PFSK-1 (cell line): Measurements from ENCODE around the gene STAB1.

Experiments
- FOXP2 ChIP-seq: optimal IDR thresholded peaks from 2 replicates; pipeline ENCODE3; 2011; ENCODE audit warnings: borderline replicate concordance, control low read depth, inconsistent platforms; ENCODE audit not compliant: insufficient read depth; ENCODE audit errors: extremely low read length, extremely low read depth
- POLR2AphosphoS5 ChIP-seq: IDR thresholded peaks from 2 replicates; pipeline ENCODE4 v1.6.1; 2012; ENCODE audit warnings: low read depth, mild to moderate bottlenecking, control low read depth, low read length, moderate library complexity
- REST ChIP-seq, 2 experiments: IDR thresholded peaks; 2 replicates each; pipeline versions ENCODE4 v1.6.1 to v1.8.0; 2011 to 2012; ENCODE audit warnings: low read depth in 2 of 2, low read length in 2 of 2, control low read depth in 1 of 2, inconsistent platforms in 1 of 2, mild to moderate bottlenecking in 1 of 2, moderate library complexity in 1 of 2; ENCODE audit not compliant: insufficient read depth in 1 of 2
- SIN3A ChIP-seq: IDR thresholded peaks from 2 replicates; pipeline ENCODE4 v1.6.1; 2012; ENCODE audit warnings: mild to moderate bottlenecking, low read length, moderate library complexity, borderline replicate concordance; ENCODE audit not compliant: insufficient read depth
- TAF1 ChIP-seq: IDR thresholded peaks from 2 replicates; pipeline ENCODE4 v1.6.1; 2012; ENCODE audit warnings: low read length, control low read depth, borderline replicate concordance; ENCODE audit not compliant: insufficient read depth

GRCh38 chr3:52536112-52536368 lies 40.9 kb downstream of the STAB1 start:
- TF ChIP-seq REST (IDR thresholded peaks at IDR 0.05; ENCODE audit: insufficient read depth in 1 of 2, low read depth in 2 of 2, low read length in 2 of 2) (no peak), POLR2AphosphoS5 (no peak), TAF1 (no peak), SIN3A (no peak), FOXP2 (no peak)
